ENCODE measurements around the gene RND2. TPM values are rescaled to one million over a fixed set of nuclear protein-coding genes. Genes with fewer than 3 reads are reported as not detected.

RND2 gene
- total and polyA plus RNA-seq, 2 of the 13 experiments (the other 11 are each of a cell fraction or from before 2014, with no cell fraction given) = 0.05 to 0.11 TPM

DNA sequence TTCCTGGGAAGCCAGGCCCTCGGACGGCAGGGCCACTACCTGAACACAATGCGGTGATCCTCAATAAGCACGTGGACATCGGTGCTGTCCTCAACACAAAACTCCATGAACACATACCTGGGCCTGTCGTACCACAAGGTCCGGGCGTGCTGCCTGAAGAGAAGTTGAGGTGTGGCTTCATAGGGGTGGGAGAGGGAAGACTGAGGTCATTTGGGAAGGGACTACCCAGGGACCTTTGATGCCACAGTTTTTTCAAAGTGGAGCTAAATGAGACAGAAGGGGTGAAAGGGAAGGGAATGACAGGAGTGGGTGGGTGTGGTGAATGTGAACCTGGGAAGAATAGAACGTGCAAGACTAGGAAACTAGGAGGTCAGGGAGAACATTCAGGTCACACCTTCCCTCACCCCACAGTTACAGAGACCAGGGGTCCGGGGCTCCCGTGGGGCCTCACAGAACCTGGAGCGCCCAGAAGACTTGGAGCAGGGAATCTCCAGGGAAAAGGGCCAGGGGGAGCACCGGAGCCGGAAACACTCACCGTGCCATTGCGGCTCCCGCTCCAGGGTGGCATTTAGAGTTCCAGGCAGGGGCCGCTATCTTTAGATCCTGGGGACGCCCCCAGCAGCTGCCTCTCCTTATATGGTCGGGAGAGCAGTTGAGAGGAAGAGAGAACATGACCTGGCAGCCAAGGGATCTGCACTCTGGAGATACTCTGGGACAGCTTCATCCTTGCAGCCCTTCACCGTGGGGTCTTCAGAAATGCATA is 45.3 kb upstream of the RND2 start, which contains the start of gene PTGES3L (continued):
- TF ChIP-seq, protein P1, sequence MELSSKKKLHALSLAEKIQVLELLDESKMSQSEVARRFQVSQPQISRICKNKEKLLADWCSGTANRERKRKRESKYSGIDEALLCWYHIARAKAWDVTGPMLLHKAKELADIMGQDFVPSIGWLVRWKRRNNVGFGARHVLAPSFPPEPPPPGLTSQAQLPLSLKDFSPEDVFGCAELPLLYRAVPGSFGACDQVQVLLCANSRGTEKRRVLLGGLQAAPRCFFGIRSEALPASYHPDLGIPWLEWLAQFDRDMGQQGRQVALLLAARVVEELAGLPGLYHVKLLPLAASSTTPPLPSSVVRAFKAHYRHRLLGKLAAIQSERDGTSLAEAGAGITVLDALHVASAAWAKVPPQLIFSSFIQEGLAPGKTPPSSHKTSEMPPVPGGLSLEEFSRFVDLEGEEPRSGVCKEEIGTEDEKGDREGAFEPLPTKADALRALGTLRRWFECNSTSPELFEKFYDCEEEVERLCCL (CRISPR knock-in tag; IDR thresholded peaks at IDR 0.05; ENCODE audit: borderline replicate concordance) = no peak
- TF ChIP-seq ZNF547 (CRISPR knock-in tag; IDR thresholded peaks at IDR 0.05) (no peak), SAFB2 (CRISPR knock-in tag; IDR thresholded peaks at IDR 0.05; ENCODE audit: borderline replicate concordance, low read depth) (no peak), ZNF34 (CRISPR knock-in tag; IDR thresholded peaks at IDR 0.05; ENCODE audit: borderline replicate concordance) (no peak), ZNF446 (CRISPR knock-in tag; IDR thresholded peaks at IDR 0.05) (no peak), MED8 (CRISPR knock-in tag; IDR thresholded peaks at IDR 0.05; ENCODE audit: insufficient replicate concordance) (no peak), CBX1 (IDR thresholded peaks at IDR 0.05; ENCODE audit: low read depth) (no peak), ZNF781 (CRISPR knock-in tag; IDR thresholded peaks at IDR 0.05; ENCODE audit: borderline replicate concordance, not compliant biosample characterization) (no peak), SMAD1 (CRISPR knock-in tag; IDR thresholded peaks at IDR 0.05; ENCODE audit: borderline replicate concordance, low read depth) (no peak), MIER2 (CRISPR knock-in tag; IDR thresholded peaks at IDR 0.05) (no peak), ZBTB21 (CRISPR knock-in tag; IDR thresholded peaks at IDR 0.05) (no peak), ZNF850 (CRISPR knock-in tag; conservative IDR thresholded peaks at IDR 0.05) (no peak), ZNF567 (CRISPR knock-in tag; IDR thresholded peaks at IDR 0.05; ENCODE audit: borderline replicate concordance) (no peak), PTBP1 (IDR thresholded peaks at IDR 0.05; ENCODE audit: low read depth, low read length, poor library complexity, severe bottlenecking) (no peak), EED (CRISPR knock-in tag; IDR thresholded peaks at IDR 0.05) (no peak), NBN (conservative IDR thresholded peaks at IDR 0.05) (no peak), ZNF660 (CRISPR knock-in tag; IDR thresholded peaks at IDR 0.05; ENCODE audit: borderline replicate concordance, low read depth) (no peak), ZC3H13 (CRISPR knock-in tag; IDR thresholded peaks at IDR 0.05) (no peak; the same call in 1 of the 2 replicates), SRF (IDR thresholded peaks at IDR 0.05; ENCODE audit: low read depth, low read length) (peak; percentile 95), ZNF569 (CRISPR knock-in tag; IDR thresholded peaks at IDR 0.05; ENCODE audit: borderline replicate concordance) (no peak), POLR2AphosphoS2 (IDR thresholded peaks at IDR 0.05; ENCODE audit: low read depth, low read length) (no peak), ZFP36 (IDR thresholded peaks at IDR 0.05; ENCODE audit: borderline replicate concordance, low read depth, low read length, partially characterized antibody) (no peak)
- TF ChIP-seq, protein P2, sequence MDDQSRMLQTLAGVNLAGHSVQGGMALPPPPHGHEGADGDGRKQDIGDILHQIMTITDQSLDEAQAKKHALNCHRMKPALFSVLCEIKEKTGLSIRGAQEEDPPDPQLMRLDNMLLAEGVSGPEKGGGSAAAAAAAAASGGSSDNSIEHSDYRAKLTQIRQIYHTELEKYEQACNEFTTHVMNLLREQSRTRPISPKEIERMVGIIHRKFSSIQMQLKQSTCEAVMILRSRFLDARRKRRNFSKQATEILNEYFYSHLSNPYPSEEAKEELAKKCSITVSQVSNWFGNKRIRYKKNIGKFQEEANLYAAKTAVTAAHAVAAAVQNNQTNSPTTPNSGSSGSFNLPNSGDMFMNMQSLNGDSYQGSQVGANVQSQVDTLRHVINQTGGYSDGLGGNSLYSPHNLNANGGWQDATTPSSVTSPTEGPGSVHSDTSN (CRISPR knock-in tag; IDR thresholded peaks at IDR 0.05; ENCODE audit: borderline replicate concordance) = no peak
- TF ChIP-seq, protein P3, sequence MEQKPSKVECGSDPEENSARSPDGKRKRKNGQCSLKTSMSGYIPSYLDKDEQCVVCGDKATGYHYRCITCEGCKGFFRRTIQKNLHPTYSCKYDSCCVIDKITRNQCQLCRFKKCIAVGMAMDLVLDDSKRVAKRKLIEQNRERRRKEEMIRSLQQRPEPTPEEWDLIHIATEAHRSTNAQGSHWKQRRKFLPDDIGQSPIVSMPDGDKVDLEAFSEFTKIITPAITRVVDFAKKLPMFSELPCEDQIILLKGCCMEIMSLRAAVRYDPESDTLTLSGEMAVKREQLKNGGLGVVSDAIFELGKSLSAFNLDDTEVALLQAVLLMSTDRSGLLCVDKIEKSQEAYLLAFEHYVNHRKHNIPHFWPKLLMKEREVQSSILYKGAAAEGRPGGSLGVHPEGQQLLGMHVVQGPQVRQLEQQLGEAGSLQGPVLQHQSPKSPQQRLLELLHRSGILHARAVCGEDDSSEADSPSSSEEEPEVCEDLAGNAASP (CRISPR knock-in tag; IDR thresholded peaks at IDR 0.05; ENCODE audit: borderline replicate concordance) = no peak
- TF ChIP-seq, protein P4, sequence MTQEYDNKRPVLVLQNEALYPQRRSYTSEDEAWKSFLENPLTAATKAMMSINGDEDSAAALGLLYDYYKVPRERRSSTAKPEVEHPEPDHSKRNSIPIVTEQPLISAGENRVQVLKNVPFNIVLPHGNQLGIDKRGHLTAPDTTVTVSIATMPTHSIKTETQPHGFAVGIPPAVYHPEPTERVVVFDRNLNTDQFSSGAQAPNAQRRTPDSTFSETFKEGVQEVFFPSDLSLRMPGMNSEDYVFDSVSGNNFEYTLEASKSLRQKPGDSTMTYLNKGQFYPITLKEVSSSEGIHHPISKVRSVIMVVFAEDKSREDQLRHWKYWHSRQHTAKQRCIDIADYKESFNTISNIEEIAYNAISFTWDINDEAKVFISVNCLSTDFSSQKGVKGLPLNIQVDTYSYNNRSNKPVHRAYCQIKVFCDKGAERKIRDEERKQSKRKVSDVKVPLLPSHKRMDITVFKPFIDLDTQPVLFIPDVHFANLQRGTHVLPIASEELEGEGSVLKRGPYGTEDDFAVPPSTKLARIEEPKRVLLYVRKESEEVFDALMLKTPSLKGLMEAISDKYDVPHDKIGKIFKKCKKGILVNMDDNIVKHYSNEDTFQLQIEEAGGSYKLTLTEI (CRISPR knock-in tag; conservative IDR thresholded peaks at IDR 0.05) = no peak

All from HepG2 (cell line).